OCI-LY7 (cell line): ENCODE measurements around the gene SLC2A5. TPM values are rescaled to one million over a fixed set of nuclear protein-coding genes. Genes with fewer than 3 reads are reported as not detected.

Source experiments
- BruUV-seq: library from RNA; stranded (reverse); fragments of 400-500 nt; replicated peaks from 2 replicates; lab custom pipeline; 2021; lab: Mats Ljungman, UMichigan
- CTCF ChIA-PET: fragments of 300-600 bp; sonication (Branson Sonifier 250); formaldehyde crosslinking; loops from one replicate; lab custom pipeline; 2022; ENCODE audit warnings: antibody characterized with exemption; ENCODE audit not compliant: unreplicated experiment; lab: Charles Lee
- POLR2A ChIA-PET: fragments of 300-600 bp; sonication (Branson Sonifier 250); formaldehyde crosslinking; loops from one replicate; lab custom pipeline; 2022; ENCODE audit warnings: antibody characterized with exemption; lab: Charles Lee
- DNase-seq: peaks from one replicate; pipeline ENCODE4 v3.0.0-alpha.2; 2015; ENCODE audit warnings: low spot score
- H2AFZ ChIP-seq: fragments of 200-600 bp; sonication (generic), shearing (Covaris generic); 2 replicates; pipeline ENCODE4 v1.6.1; 2014; ENCODE audit warnings: mild to moderate bottlenecking, antibody characterized with exemption, low read length, moderate library complexity
- H3K27ac ChIP-seq: fragments of 200-600 bp; sonication (generic); 2 replicates; pipeline ENCODE4 v1.5.1; 2014; ENCODE audit warnings: mixed run types, low read depth, mild to moderate bottlenecking, moderate library complexity, low read length, inconsistent platforms; ENCODE audit not compliant: poor library complexity, severe bottlenecking
- H3K36me3 ChIP-seq: fragments of 200-600 bp; sonication (generic); 2 replicates; pipeline ENCODE4 v1.6.1; 2014; ENCODE audit warnings: mild to moderate bottlenecking, antibody characterized with exemption, low read length, moderate library complexity, mixed read lengths; ENCODE audit not compliant: insufficient read depth
- H3K4me1 ChIP-seq: fragments of 200-600 bp; sonication (generic); 2 replicates; pipeline ENCODE4 v1.5.1; 2014; ENCODE audit warnings: mild to moderate bottlenecking, low read length; ENCODE audit not compliant: insufficient read depth, poor library complexity, severe bottlenecking
- H3K4me2 ChIP-seq: fragments of 200-600 bp; sonication (generic); 2 replicates; pipeline ENCODE4 v1.6.1; 2014; ENCODE audit warnings: mild to moderate bottlenecking, low read length
- H3K4me3 ChIP-seq: fragments of 200-600 bp; sonication (generic); 2 replicates; pipeline ENCODE4 v1.5.1; 2014; ENCODE audit warnings: mild to moderate bottlenecking, low read depth, low read length; ENCODE audit not compliant: poor library complexity, severe bottlenecking
- H3K79me2 ChIP-seq: fragments of 200-600 bp; sonication (generic); 2 replicates; pipeline ENCODE4 v1.6.1; 2016; ENCODE audit warnings: low read depth, mild to moderate bottlenecking, low read length, moderate library complexity, mixed read lengths; ENCODE audit not compliant: insufficient read depth
- H3K9me2 ChIP-seq: fragments of 200-600 bp; sonication (generic); 2 replicates; pipeline ENCODE4 v1.6.1; 2016; ENCODE audit warnings: mild to moderate bottlenecking, low read length, mixed read lengths; ENCODE audit not compliant: insufficient read depth
- H3K9me3 ChIP-seq: fragments of 200-600 bp; sonication (generic); 2 replicates; pipeline ENCODE4 v1.6.1; 2014; ENCODE audit warnings: mild to moderate bottlenecking, mixed run types, low read length, mixed read lengths
- H4K20me1 ChIP-seq: fragments of 200-600 bp; sonication (generic); 2 replicates; pipeline ENCODE4 v1.6.1; 2014; ENCODE audit warnings: mild to moderate bottlenecking, antibody characterized with exemption, low read length, moderate library complexity, mixed read lengths; ENCODE audit not compliant: insufficient read depth
- EZH2phosphoT487 ChIP-seq: fragments of 200-600 bp; sonication (generic); IDR thresholded peaks from 2 replicates; pipeline ENCODE4 v1.6.1; 2018; ENCODE audit warnings: low read depth, borderline replicate concordance, mild to moderate bottlenecking, mixed run types, antibody characterized with exemption, low read length, moderate library complexity, mixed read lengths
- intact Hi-C: fragments of 100-400 bp; cut with micrococcal nuclease; formaldehyde crosslinking; loops from one replicate; pipeline ENCODE4 v1.10.0; 2022; ENCODE audit not compliant: unreplicated experiment
- total RNA-seq, 2 experiments: library from RNA; depleted of rRNA in 1 of 2; stranded (reverse); fragments of >200 nt in 1 of 2; shearing (Covaris generic) in 1 of 2; gene quantifications; 2 replicates each; pipeline ENCODE4 v1.2.3, GENCODE V29; 2014 to 2022
- TF ChIP-seq, protein P1 (sequence below): fragments of 200-600 bp; sonication (generic); conservative IDR thresholded peaks from 2 replicates; pipeline ENCODE4 v1.5.1; 2014; ENCODE audit warnings: mild to moderate bottlenecking, antibody characterized with exemption, low read length, moderate library complexity, mixed read lengths

The SLC2A5 gene
- total RNA-seq, 2 experiments from 2014 or later: 112 to 183 TPM

DNA sequence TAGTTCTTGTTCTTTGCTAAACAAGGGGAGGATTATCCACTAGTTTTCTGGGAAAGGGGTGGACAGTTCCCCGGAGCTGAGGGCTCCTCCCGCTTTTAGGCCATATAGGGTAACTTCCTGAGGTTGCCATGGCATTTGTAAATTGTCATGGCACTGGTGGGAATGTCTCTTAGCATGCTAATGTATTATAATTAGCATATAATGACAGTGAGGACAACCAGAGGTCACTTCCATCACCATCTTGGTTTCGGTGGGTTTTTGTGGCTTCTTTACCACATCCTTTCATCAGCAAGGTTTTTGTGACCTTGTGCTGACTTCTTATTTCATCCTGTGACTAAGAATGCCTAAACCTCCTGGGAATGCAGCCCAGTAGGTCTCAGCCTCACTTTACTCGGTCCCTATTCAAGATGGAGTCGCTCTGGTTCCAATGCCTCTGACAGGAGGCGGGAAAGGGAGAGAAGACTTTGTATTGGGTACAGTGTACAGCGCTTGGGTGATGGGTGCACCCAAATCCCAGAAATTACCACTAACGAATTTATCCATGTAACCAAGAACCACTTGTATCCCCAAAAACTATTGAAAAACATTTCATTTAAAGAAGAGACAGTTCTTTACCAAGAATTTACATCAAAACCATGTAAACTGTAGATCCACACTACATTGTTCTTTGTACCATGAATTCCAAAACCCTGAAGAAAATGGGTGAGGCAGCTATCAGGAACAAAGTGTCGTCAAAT lies 8.7 kb upstream of the SLC2A5 start:
- Histone ChIP-seq H4K20me1 (no peaks in the 10 kb centered on the region), H3K4me1 (peaks cover 100% of the 10 kb centered on the region), H3K4me2 (peak overlapping the region; percentile 88), H3K79me2 (no peaks in the 10 kb centered on the region; the same call in 1 of the 2 replicates), H3K9me2 (no peaks in the 10 kb centered on the region), H3K36me3 (no peaks in the 10 kb centered on the region), H3K27ac (peak overlapping the region; percentile 100), H2AFZ (peak overlapping the region; percentile 18; the same call in 1 of the 2 replicates), H3K9me3 (no peaks in the 10 kb centered on the region), H3K4me3 (peak overlapping the region; percentile 1)
- no peak for TF ChIP-seq EZH2phosphoT487
- TF ChIP-seq, protein P1, sequence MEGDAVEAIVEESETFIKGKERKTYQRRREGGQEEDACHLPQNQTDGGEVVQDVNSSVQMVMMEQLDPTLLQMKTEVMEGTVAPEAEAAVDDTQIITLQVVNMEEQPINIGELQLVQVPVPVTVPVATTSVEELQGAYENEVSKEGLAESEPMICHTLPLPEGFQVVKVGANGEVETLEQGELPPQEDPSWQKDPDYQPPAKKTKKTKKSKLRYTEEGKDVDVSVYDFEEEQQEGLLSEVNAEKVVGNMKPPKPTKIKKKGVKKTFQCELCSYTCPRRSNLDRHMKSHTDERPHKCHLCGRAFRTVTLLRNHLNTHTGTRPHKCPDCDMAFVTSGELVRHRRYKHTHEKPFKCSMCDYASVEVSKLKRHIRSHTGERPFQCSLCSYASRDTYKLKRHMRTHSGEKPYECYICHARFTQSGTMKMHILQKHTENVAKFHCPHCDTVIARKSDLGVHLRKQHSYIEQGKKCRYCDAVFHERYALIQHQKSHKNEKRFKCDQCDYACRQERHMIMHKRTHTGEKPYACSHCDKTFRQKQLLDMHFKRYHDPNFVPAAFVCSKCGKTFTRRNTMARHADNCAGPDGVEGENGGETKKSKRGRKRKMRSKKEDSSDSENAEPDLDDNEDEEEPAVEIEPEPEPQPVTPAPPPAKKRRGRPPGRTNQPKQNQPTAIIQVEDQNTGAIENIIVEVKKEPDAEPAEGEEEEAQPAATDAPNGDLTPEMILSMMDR: no peak
- intact Hi-C loops: loop anchor here (5.0 to 10.0 kb wide), 2 partner anchors 261 to 553 kb away; partner anchors contain the start of gene RERE
- ChIA-PET CTCF (interaction anchor here (0.5 to 0.6 kb wide), 2 partner anchors 15 to 25 kb away, joined by 3 to 4 read pairs; no protein-coding TSS in a partner anchor), POLR2A (interaction anchor here (0.9 to 3.9 kb wide), 4 partner anchors 9 to 47 kb away, joined by 3 to 22 read pairs (median 6); partner anchors contain the start of gene SLC2A5)
- no TSS peak for BruUV-seq
- peak; percentile 63 for DNase-seq

DNA sequence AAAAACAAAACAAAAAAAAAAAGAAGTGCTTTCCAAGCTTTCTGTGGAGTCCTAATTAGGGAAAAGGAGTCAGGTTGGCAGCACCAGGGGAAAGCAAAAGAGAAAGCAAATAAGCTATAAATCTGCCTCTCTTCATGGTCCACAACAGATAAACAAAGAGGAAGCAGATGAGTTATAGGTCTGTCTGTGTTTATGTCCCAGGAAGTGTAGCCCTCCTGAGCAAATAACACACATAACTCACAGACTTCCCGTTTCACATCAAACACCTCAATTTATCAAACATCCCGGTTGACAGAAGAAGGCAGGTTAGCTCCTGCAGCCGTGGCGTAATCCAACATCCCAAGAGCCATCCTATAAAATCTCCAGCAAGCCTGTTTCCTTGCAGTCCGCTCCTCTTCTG lies 5.6 kb upstream of the SLC2A5 start:
- Histone ChIP-seq H3K4me1 (peaks cover 94% of the 10 kb centered on the region), H3K9me3 (no peaks in the 10 kb centered on the region), H3K36me3 (no peaks in the 10 kb centered on the region), H3K79me2 (peaks cover 8% of the 10 kb centered on the region; the same call in 1 of the 2 replicates), H3K9me2 (no peaks in the 10 kb centered on the region), H3K4me2 (peak overlapping the region; percentile 73), H3K4me3 (peak overlapping the region; percentile 55), H2AFZ (peak overlapping the region; percentile 43; the same call in 1 of the 2 replicates), H4K20me1 (no peaks in the 10 kb centered on the region), H3K27ac (peak overlapping the region; percentile 100)
- ChIA-PET POLR2A (interaction anchor here (0.6 to 3.9 kb wide), 9 partner anchors 8 to 100 kb away, joined by 3 to 22 read pairs (median 4); no protein-coding TSS in a partner anchor), CTCF (no interaction called here)
- peak; percentile 76 for DNase-seq
- TF ChIP-seq, protein P1: no peak
- no peak for TF ChIP-seq EZH2phosphoT487
- intact Hi-C loops: loop anchor here (5.0 to 10.0 kb wide), 2 partner anchors 258 to 550 kb away; partner anchors contain the start of gene RERE
- BruUV-seq: no TSS peak
